ENCODE data around the gene UBAC2.

DNA sequence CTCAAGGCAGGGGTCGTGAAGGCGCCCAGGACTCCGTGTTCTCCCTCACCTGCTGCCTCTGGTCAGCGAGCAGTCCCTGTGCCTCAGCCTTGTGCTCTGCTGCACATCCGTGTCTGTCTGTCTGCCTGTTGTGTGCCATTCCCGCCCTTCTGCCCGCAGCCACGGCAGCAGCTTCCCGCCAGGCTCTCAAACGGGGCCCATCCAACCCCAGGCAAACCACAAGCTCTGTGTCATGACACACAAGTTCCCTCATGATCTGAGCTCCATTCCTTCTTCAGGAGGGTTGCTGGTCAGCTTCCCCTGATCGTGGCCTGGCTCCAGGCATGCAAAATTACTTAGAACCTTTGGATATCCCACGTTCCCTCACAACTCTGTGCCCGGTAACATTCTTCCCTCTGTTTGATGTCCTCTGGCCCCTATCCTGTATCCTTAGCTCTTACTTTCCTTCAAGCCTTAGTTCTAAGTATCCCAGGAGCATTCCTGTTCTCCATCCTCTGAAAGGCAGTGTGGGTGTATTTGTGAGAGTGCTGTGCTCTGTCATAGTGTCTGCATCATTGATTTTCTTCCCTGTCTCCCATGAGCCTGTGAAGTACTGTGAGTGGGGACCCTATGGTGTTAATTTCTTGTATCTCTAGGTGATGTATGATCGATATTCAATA, 103.3 kb downstream of the UBAC2 start:
- TF ChIP-seq, protein P1, sequence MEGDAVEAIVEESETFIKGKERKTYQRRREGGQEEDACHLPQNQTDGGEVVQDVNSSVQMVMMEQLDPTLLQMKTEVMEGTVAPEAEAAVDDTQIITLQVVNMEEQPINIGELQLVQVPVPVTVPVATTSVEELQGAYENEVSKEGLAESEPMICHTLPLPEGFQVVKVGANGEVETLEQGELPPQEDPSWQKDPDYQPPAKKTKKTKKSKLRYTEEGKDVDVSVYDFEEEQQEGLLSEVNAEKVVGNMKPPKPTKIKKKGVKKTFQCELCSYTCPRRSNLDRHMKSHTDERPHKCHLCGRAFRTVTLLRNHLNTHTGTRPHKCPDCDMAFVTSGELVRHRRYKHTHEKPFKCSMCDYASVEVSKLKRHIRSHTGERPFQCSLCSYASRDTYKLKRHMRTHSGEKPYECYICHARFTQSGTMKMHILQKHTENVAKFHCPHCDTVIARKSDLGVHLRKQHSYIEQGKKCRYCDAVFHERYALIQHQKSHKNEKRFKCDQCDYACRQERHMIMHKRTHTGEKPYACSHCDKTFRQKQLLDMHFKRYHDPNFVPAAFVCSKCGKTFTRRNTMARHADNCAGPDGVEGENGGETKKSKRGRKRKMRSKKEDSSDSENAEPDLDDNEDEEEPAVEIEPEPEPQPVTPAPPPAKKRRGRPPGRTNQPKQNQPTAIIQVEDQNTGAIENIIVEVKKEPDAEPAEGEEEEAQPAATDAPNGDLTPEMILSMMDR (IDR thresholded peaks at IDR 0.05), result no peak
- no peak for TF ChIP-seq POLR2A (IDR thresholded peaks at IDR 0.05)

Measured in suprapubic skin (tissue), 3 donors.